Lung (tissue), 12 donors: ENCODE measurements around the gene NPPA. TPM values are rescaled to one million over a fixed set of nuclear protein-coding genes. Genes with fewer than 3 reads are reported as not detected.

ENCODE experiments used
- ATAC-seq: fragments of 200-7000 bp; cut with Tn5 transposase; one replicate; pipeline ENCODE4 v1.9.1; 2020; ENCODE audit warnings: moderate number of reproducible peaks; ENCODE audit not compliant: insufficient read depth, low FRiP score
- DNase-seq, 3 donors: peaks; one replicate each; pipeline ENCODE4 v3.0.0-alpha.2; 2013 to 2017
- H3K27ac ChIP-seq, 2 donors: one replicate each; pipeline ENCODE4 v1.5.1; 2013; ENCODE audit warnings: mild to moderate bottlenecking in 2 of 2, moderate library complexity in 2 of 2, control low read depth in 1 of 2, inconsistent platforms in 1 of 2, low read depth in 1 of 2, low read length in 1 of 2
- H3K27me3 ChIP-seq, 3 donors: one replicate each; pipeline ENCODE4 v1.5.1; 2013; ENCODE audit warnings: low read length in 2 of 3; ENCODE audit not compliant: control insufficient read depth in 3 of 3, insufficient read depth in 3 of 3
- H3K36me3 ChIP-seq, 4 donors: one replicate each; pipeline ENCODE4 v1.5.1; 2013; ENCODE audit warnings: low read length in 4 of 4, mild to moderate bottlenecking in 1 of 4, moderate library complexity in 1 of 4; ENCODE audit not compliant: control insufficient read depth in 4 of 4, insufficient read depth in 4 of 4
- H3K4me1 ChIP-seq, 5 donors: one replicate each; pipeline ENCODE4 v1.5.1; 2013; ENCODE audit warnings: low read length in 5 of 5, mild to moderate bottlenecking in 2 of 5, moderate library complexity in 1 of 5; ENCODE audit not compliant: control insufficient read depth in 5 of 5, insufficient read depth in 5 of 5
- H3K4me3 ChIP-seq: one replicate; pipeline ENCODE4 v1.5.1; 2013; ENCODE audit warnings: mild to moderate bottlenecking, control low read depth, moderate library complexity
- H3K9ac ChIP-seq, 2 donors: one replicate each; pipeline ENCODE4 v1.5.1; 2013; ENCODE audit warnings: low read length in 2 of 2, control low read depth in 1 of 2; ENCODE audit not compliant: insufficient read depth in 1 of 2
- H3K9me3 ChIP-seq, 4 donors: one replicate each; pipeline ENCODE4 v1.5.1; 2013; ENCODE audit warnings: low read length in 3 of 4, mild to moderate bottlenecking in 1 of 4, moderate library complexity in 1 of 4; ENCODE audit not compliant: control insufficient read depth in 4 of 4, insufficient read depth in 3 of 4
- CTCF ChIP-seq: IDR thresholded peaks from 2 replicates; pipeline ENCODE4 v1.5.1; 2012; ENCODE audit warnings: mild to moderate bottlenecking; ENCODE audit errors: control extremely low read depth, extremely low read depth
- WGBS, 2 donors: extraction: QIAGEN DNeasy Blood & Tissue Kit; methylation state at CpG; one replicate each; pipeline ENCODE4 v1.1.7; 2013; 5-methylcytosine and 5-hydroxymethylcytosine counted together
- polyA plus RNA-seq, 2 donors: library from polyadenylated mRNA; stranded (reverse); fragments of 200-250 nt; gene quantifications; one replicate each; pipeline ENCODE4 v1.2.1, GENCODE V29; 2013
- total RNA-seq, 2 donors: library from RNA; depleted of rRNA in 1 of 2; stranded (reverse); fragments of >200 nt in 1 of 2; gene quantifications; one replicate each; pipeline ENCODE4 v1.2.1, GENCODE V29; 2014 to 2021
- donor health status: control.
- donor health status: control.
- donor health status: Bipolar disorder and iron deficiency.
- donor health status: healthy.
- donor health status: DM: yes; HTN: yes; CAD: no.

The NPPA gene
- total and polyA plus RNA-seq, 4 donors = 0.81 to 19.8 (median 6.7) TPM; not detected in 1

- ATAC-seq = no peak
- 93 to 98% methylated on average over 19 of the region's 19 CpGs for WGBS, 2 donors
- Histone ChIP-seq H3K4me1 (no peaks in the 10 kb centered on the region), H3K4me3 (no peak overlapping the region), H3K9ac (no peak overlapping the region), H3K27ac (no peak overlapping the region), H3K36me3 (peaks cover 24 to 65% (median 41%) of the 10 kb centered on the region in 4 donors), H3K27me3 (no peaks in the 10 kb centered on the region), H3K9me3 (no peaks in the 10 kb centered on the region)
- no peak for TF ChIP-seq CTCF
- no peak for DNase-seq
Measured at GRCh38 chr1:11828511-11828910, 19.1 kb downstream of the NPPA start.

- peaks cover 28 to 64% (median 41%) of the 10 kb centered on the region in 4 donors for H3K36me3 ChIP-seq
- no peaks in the 10 kb centered on the region for H3K27me3 ChIP-seq
- H3K27ac ChIP-seq = no peak overlapping the region
- WGBS, 2 donors = 94 to 97% methylated on average over 9 of the region's 9 CpGs
- DNase-seq = no peak
- no peak for TF ChIP-seq CTCF
- no peak overlapping the region for H3K4me3 ChIP-seq
- no peaks in the 10 kb centered on the region for H3K9me3 ChIP-seq
- no peaks in the 10 kb centered on the region for H3K4me1 ChIP-seq
- no peak overlapping the region for H3K9ac ChIP-seq
- no peak for ATAC-seq
Measured at GRCh38 chr1:11826946-11827345, 20.6 kb downstream of the NPPA start.

GRCh38 chr1:11825131-11825530 lies 22.5 kb downstream of the NPPA start:
- 92 to 95% methylated on average over 7 of the region's 7 CpGs for WGBS, 2 donors
- ATAC-seq (no peak), DNase-seq (no peak)
- Histone ChIP-seq H3K9me3 (no peaks in the 10 kb centered on the region), H3K9ac (no peak overlapping the region), H3K27me3 (no peaks in the 10 kb centered on the region), H3K4me3 (no peak overlapping the region), H3K4me1 (no peaks in the 10 kb centered on the region), H3K27ac (no peak overlapping the region), H3K36me3 (peaks cover 27 to 61% (median 39%) of the 10 kb centered on the region in 4 donors)
- no peak for TF ChIP-seq CTCF
